Thyroid gland (tissue), 4 donors: ENCODE results near the gene ZNF232.
"Not testable (repeated sequence)": the region's sequence is repeated elsewhere in the genome, so short reads cannot be mapped to it uniquely, and the experiment has no call there.

Experiments used
- CTCF ChIP-seq, 6 experiments: fragments of 200-600 bp in 3 of 6; fragments of 450-650 bp in 3 of 6; sonication (generic) in 3 of 6; IDR thresholded peaks; one replicate each; pipeline ENCODE4 v1.5.1; 2016 to 2019; ENCODE audit warnings: antibody characterized with exemption in 6 of 6, mild to moderate bottlenecking in 2 of 6, inconsistent platforms in 1 of 6, moderate library complexity in 1 of 6
- POLR2A ChIP-seq, 2 donors: fragments of 450-650 bp; IDR thresholded peaks; one replicate each; pipeline ENCODE4 v1.6.1; 2017; ENCODE audit warnings: antibody characterized with exemption in 2 of 2, mild to moderate bottlenecking in 2 of 2, moderate library complexity in 1 of 2

- not testable (repeated sequence) for TF ChIP-seq CTCF, POLR2A (IDR thresholded peaks at IDR 0.05)
These were observed 25.1 kb upstream of the ZNF232 start for GRCh38 chr17:5136580-5137412.
